HUES64 (cell line): ENCODE results near the gene ARMC6.

Experiments
- H3K27ac ChIP-seq: 2 replicates; pipeline ENCODE4 v1.7.0; 2013; ENCODE audit warnings: low read depth, low read length, inconsistent platforms
- H3K27me3 ChIP-seq: 2 replicates; pipeline ENCODE4 v1.6.1; 2013; ENCODE audit warnings: mild to moderate bottlenecking, low read length; ENCODE audit not compliant: insufficient read depth
- H3K36me3 ChIP-seq: 2 replicates; pipeline ENCODE4 v1.6.1; 2013; ENCODE audit warnings: mild to moderate bottlenecking, low read length; ENCODE audit not compliant: insufficient read depth
- H3K4me1 ChIP-seq: 2 replicates; pipeline ENCODE4 v1.6.1; 2013; ENCODE audit warnings: mild to moderate bottlenecking, low read length, moderate library complexity; ENCODE audit not compliant: insufficient read depth
- H3K4me3 ChIP-seq: 2 replicates; pipeline ENCODE4 v1.5.1; 2013; ENCODE audit warnings: mild to moderate bottlenecking, low read length, moderate library complexity
- H3K9ac ChIP-seq: 2 replicates; pipeline ENCODE4 v1.6.1; 2013; ENCODE audit warnings: mild to moderate bottlenecking, low read depth, low read length
- H3K9me3 ChIP-seq: 2 replicates; pipeline ENCODE4 v1.6.1; 2013; ENCODE audit warnings: low read depth, low read length; ENCODE audit not compliant: insufficient read depth
- WGBS: fragments of 150-250, 120-280 bp; methylation state at CpG from one replicate; pipeline ENCODE4 v1.1.7; 2013; ENCODE audit warnings: missing lambda C conversion rate; 5-methylcytosine and 5-hydroxymethylcytosine counted together

Gene ARMC6

DNA sequence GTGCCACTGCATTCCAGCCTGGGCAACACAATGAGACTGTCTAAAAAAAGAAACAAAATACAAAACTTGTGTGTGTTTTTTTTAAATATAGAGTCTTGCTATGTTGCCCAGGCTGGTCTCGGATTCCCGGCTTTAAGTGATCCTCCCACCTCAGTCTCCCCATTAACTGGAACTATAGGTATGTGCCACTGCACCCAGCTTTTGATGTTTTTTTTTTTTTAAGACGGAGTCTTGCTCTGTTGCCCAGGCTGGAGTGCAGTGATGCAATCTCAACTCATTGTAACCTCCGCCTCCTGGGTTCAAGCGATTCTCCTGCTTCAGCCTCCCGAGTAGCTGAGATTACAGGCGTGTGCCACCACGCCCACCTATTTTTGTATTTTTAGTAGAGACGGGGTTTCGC lies 37.1 kb upstream of the ARMC6 start:
- 96% methylated on average over 10 of the region's 10 CpGs for WGBS
- no peak overlapping the region for H3K9ac ChIP-seq
- H3K9me3 ChIP-seq = no peaks in the 10 kb centered on the region
- H3K4me3 ChIP-seq = no peak overlapping the region
- no peaks in the 10 kb centered on the region for H3K4me1 ChIP-seq
- no peak overlapping the region for H3K27ac ChIP-seq
- H3K27me3 ChIP-seq = no peaks in the 10 kb centered on the region
- H3K36me3 ChIP-seq = peaks cover 70% of the 10 kb centered on the region

DNA sequence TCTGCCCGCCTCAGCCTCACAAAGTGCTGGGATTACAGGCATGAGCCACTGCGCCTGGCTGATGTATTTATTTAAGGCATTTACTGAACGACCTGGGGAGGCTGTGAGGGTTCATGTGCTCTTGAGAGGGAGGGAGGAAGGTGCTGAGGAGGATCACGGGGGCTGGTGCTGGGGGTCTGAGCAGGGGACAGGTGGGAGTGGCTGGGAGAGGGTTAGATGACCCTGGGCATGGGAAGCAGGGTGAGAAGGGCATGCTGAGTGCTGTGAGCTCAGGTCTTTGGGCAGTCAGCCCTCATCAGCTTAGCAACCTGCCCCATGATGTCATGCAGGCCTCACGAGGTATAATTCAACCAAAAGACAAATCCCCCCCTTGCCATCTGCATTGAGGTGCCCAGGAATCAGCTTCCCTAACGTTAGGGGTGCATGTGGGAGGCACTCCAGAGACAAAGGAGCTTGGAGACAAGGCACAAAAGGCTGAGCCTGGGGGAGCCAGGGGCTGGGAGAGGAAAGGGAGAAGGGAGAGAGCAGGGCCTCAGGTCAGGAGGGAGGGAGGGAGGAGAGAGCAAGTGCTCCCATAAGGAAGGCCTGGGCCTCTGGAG lies 36.5 kb upstream of the ARMC6 start:
- WGBS = 86% methylated on average over 6 of the region's 6 CpGs

GRCh38 chr19:18998276-18998675 lies 35.1 kb upstream of the ARMC6 start:
- 97% methylated on average over 8 of the region's 8 CpGs for WGBS
- Histone ChIP-seq H3K27ac (no peak overlapping the region), H3K4me1 (no peaks in the 10 kb centered on the region), H3K9ac (no peak overlapping the region), H3K27me3 (no peaks in the 10 kb centered on the region), H3K4me3 (no peak overlapping the region), H3K9me3 (no peaks in the 10 kb centered on the region), H3K36me3 (peaks cover 72% of the 10 kb centered on the region)

More for the DNA sequence above, 36.5 kb upstream of the ARMC6 start:
- Histone ChIP-seq H3K27ac (no peak overlapping the region), H3K36me3 (peaks cover 71% of the 10 kb centered on the region), H3K4me1 (no peaks in the 10 kb centered on the region), H3K9me3 (no peaks in the 10 kb centered on the region), H3K27me3 (no peaks in the 10 kb centered on the region), H3K4me3 (no peak overlapping the region), H3K9ac (no peak overlapping the region)

DNA sequence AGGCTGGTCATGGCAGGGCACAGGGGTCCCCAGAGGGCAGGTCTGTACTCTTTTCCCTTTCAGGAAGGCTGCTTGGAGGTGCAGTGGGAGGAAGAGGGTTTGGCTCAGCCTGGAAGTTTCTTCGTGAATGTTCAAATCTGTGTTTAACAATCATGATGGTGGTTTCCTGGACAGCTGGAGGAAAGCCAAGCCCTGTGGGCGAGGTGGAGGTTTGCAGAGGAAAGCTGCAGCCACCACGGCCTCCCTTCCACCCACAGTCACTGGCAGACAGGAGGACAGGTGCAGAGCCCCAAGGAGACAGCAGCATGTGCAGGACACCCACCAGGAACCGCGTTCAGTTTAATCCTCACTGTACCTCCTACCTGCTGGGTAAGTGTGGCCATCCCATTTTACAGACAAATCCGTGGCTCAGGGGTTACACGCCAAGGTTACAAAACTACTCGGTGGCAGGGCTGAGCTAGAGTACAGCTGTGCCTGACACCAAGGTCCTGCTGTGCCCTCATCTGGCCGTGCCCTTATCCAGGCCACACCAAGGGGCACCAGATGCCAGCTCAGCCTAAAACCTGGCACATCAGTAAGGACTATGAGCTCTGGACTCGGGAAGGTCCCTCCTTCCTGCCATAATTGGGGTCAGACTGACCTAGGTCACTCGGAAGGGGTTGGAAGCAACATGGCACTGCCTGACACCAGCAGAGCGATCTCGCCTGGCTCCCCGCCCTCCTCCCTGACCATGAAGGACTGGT lies 34.2 kb upstream of the ARMC6 start:
- no peaks in the 10 kb centered on the region for H3K9me3 ChIP-seq
- no peaks in the 10 kb centered on the region for H3K4me1 ChIP-seq
- H3K36me3 ChIP-seq = peaks cover 72% of the 10 kb centered on the region
- no peak overlapping the region for H3K4me3 ChIP-seq
- WGBS = 93% methylated on average over 14 of the region's 14 CpGs
- H3K27ac ChIP-seq = no peak overlapping the region
- H3K9ac ChIP-seq = no peak overlapping the region
- no peaks in the 10 kb centered on the region for H3K27me3 ChIP-seq

DNA sequence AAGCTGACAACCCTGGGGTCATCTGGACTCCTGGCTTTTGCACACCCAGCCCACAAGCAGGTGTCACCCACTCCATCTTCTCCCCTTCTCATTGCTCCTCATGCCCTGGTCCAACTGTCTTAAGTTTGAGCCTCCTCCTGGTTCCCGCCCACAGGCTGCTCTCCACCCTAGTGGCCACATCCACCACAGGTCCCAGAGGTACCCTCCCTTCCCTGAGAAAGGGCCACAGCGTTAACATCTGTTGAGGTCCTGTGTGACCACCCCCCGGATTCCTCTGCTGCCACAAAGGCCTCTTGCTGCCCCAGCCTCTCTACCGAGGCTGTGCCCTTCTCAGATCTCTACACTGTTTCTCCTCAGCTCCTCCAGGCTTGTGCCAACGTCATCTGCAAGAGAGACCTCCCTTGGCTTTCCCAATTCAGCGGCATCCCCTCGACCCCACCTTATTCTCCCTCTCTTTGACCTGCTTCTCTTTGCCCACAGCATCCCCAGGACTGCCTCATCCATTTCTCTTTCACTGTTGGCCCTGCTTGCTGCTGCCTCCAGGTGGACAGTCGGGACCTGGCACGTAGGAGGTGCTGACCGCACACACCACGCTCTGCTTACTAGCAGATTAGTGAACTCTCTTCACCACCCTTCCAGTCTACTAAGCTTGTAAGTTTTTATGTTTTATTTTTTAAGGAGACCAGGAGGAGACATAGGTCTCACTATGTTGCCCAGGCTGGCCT lies 33.3 kb upstream of the ARMC6 start:
- 91% methylated on average over 11 of the region's 11 CpGs for WGBS
- no peak overlapping the region for H3K4me3 ChIP-seq
- no peaks in the 10 kb centered on the region for H3K27me3 ChIP-seq
- H3K27ac ChIP-seq = no peak overlapping the region
- H3K4me1 ChIP-seq = no peaks in the 10 kb centered on the region
- H3K9ac ChIP-seq = no peak overlapping the region
- H3K9me3 ChIP-seq = no peaks in the 10 kb centered on the region
- H3K36me3 ChIP-seq = peaks cover 72% of the 10 kb centered on the region

GRCh38 chr19:19004144-19004543 lies 29.3 kb upstream of the ARMC6 start:
- Histone ChIP-seq H3K27ac (no peak overlapping the region), H3K9ac (no peak overlapping the region)
- 94% methylated on average over 18 of the region's 18 CpGs for WGBS

DNA sequence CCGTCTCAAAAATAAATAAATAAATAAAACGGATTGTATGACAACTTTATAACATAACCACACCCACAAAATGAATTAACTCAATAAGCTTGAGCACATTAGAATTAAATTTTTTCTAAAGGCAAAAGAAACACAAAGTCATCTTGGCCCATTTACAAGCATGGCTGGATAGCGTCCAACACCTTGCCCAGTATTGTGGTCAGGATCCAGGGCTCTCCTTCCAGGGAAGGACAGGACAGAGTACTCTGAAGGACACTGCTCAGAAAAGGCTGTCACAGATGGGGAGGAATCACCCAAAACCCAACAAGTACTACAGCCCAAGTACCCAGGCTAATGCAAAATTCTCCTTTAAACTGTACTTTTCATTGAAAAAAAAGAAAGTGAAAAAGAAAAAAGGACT lies 27.2 kb upstream of the ARMC6 start:
- Histone ChIP-seq H3K4me1 (no peaks in the 10 kb centered on the region), H3K27ac (no peak overlapping the region), H3K27me3 (no peaks in the 10 kb centered on the region), H3K36me3 (peaks cover 96% of the 10 kb centered on the region), H3K9ac (no peak overlapping the region), H3K4me3 (no peak overlapping the region), H3K9me3 (no peaks in the 10 kb centered on the region)
- WGBS = over 99% methylated on average over 3 of the region's 3 CpGs

More at GRCh38 chr19:19004144-19004543, 29.3 kb upstream of the ARMC6 start:
- Histone ChIP-seq H3K4me3 (no peak overlapping the region), H3K27me3 (no peaks in the 10 kb centered on the region), H3K4me1 (no peaks in the 10 kb centered on the region), H3K36me3 (peaks cover 92% of the 10 kb centered on the region), H3K9me3 (no peaks in the 10 kb centered on the region)

DNA sequence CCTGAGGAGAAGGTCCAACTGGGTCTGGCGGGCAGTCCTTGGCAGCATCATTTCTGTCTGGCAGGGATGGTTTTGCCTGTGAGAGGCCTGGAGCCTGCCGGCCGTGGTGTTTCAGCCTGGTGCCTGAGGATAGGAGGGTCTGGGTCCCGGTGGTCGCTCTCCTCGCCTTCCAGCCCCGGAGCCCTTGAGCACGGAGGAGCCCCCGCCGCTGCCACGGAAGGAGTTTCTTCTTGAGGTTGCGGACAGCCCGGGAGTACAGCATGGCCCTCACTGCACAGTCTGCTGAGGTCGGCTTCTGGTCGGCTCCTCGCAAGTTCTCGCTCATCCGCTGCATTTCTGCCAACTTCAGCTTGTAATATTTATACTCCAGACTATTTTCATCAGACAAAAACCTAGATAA lies 23.5 kb upstream of the ARMC6 start:
- no peak overlapping the region for H3K27ac ChIP-seq
- no peaks in the 10 kb centered on the region for H3K9me3 ChIP-seq
- peaks cover 97% of the 10 kb centered on the region for H3K36me3 ChIP-seq
- H3K4me3 ChIP-seq = no peak overlapping the region
- H3K9ac ChIP-seq = no peak overlapping the region
- WGBS = 97% methylated on average over 18 of the region's 18 CpGs
- no peaks in the 10 kb centered on the region for H3K4me1 ChIP-seq
- no peaks in the 10 kb centered on the region for H3K27me3 ChIP-seq

- WGBS = 95% methylated on average over 5 of the region's 5 CpGs
- no peak overlapping the region for H3K27ac ChIP-seq
- peaks cover 96% of the 10 kb centered on the region for H3K36me3 ChIP-seq
- H3K9ac ChIP-seq = no peak overlapping the region
- H3K4me1 ChIP-seq = no peaks in the 10 kb centered on the region
- no peaks in the 10 kb centered on the region for H3K27me3 ChIP-seq
- H3K9me3 ChIP-seq = no peaks in the 10 kb centered on the region
- H3K4me3 ChIP-seq = no peak overlapping the region
Observed at GRCh38 chr19:19010551-19010950, 22.9 kb upstream of the ARMC6 start.

- H3K36me3 ChIP-seq = peaks cover 84% of the 10 kb centered on the region
- no peak overlapping the region for H3K9ac ChIP-seq
- no peaks in the 10 kb centered on the region for H3K4me1 ChIP-seq
- H3K4me3 ChIP-seq = no peak overlapping the region
- H3K27ac ChIP-seq = no peak overlapping the region
- 91% methylated on average over 3 of the region's 3 CpGs for WGBS
- no peaks in the 10 kb centered on the region for H3K9me3 ChIP-seq
- no peaks in the 10 kb centered on the region for H3K27me3 ChIP-seq
Observed at GRCh38 chr19:19021115-19021514, 12.3 kb upstream of the ARMC6 start.

DNA sequence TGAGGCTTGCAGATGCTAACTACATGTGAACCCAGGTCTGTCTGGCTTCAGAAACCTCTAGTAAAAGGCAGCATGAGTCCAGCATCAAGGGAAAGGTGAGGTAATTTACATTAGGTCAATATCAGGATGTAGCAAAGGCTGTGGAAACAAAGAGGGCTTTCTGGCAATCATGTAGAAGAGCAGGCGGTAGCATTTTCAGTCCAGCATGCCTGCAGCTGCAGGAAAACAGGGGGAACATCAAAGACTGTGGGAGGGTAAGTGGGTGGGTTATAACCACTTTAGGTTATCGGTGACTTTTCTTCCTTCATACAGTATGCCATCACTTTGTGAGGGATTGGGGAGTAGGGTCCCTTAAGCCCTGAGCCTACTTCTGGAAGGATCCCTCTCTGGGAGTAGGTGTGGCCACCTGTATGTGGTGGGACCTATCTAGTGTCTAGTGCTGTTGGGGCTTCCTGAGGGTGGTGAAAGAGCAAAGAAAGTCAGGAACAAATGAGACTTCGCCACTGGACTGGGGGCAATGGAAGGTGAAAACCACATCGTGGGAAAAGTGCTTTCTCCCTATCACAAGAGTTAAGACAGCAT lies 10.9 kb upstream of the ARMC6 start:
- 94% methylated on average over 3 of the region's 4 CpGs for WGBS
- H3K27me3 ChIP-seq = no peaks in the 10 kb centered on the region
- no peak overlapping the region for H3K9ac ChIP-seq
- peaks cover 84% of the 10 kb centered on the region for H3K36me3 ChIP-seq
- H3K27ac ChIP-seq = no peak overlapping the region
- no peak overlapping the region for H3K4me3 ChIP-seq
- H3K9me3 ChIP-seq = no peaks in the 10 kb centered on the region
- no peaks in the 10 kb centered on the region for H3K4me1 ChIP-seq
